ENCODE measurements around the gene WDR74. TPM values are rescaled to one million over a fixed set of nuclear protein-coding genes. Genes with fewer than 3 reads are reported as not detected.
A peak's percentile ranks its signal among the peaks of the same experiment; 100 is the strongest.

The WDR74 gene
- total and polyA plus RNA-seq, 2 of the 13 experiments (the other 11 are each of a cell fraction or from before 2014, with no cell fraction given), result 77.0 to 83.3 TPM

- no peak for TF ChIP-seq GRHL1 (CRISPR knock-in tag; conservative IDR thresholded peaks at IDR 0.05)
- peak in 1 of 2 experiments; percentile 41; a peak in 1 of 4 replicates for TF ChIP-seq REST (IDR thresholded peaks at IDR 0.05; ENCODE audit: borderline replicate concordance in 1 of 2, low read depth in 1 of 2, low read length in 2 of 2)
- peak; percentile 96 for TF ChIP-seq BORCS8-MEF2B (CRISPR knock-in tag; IDR thresholded peaks at IDR 0.05)
- peak; percentile 91 for TF ChIP-seq ZSCAN5A (CRISPR knock-in tag; IDR thresholded peaks at IDR 0.05; ENCODE audit: borderline replicate concordance)
- peak; percentile 41; the same call in 1 of the 2 replicates for TF ChIP-seq RFXANK (CRISPR knock-in tag; IDR thresholded peaks at IDR 0.05)
- no peak for TF ChIP-seq HHEX (CRISPR knock-in tag; IDR thresholded peaks at IDR 0.05)
- TF ChIP-seq CBX5 (CRISPR knock-in tag; IDR thresholded peaks at IDR 0.05; ENCODE audit: borderline replicate concordance), result peak; percentile 71; the same call in 1 of the 2 replicates
- peak; percentile 82 for TF ChIP-seq RXRA (CRISPR knock-in tag; IDR thresholded peaks at IDR 0.05)
- TF ChIP-seq SALL1 (CRISPR knock-in tag; IDR thresholded peaks at IDR 0.05), result peak; percentile 88
- 0 out of 2 replicates have a peak, but pooled peaks have one; percentile 62 for TF ChIP-seq NFKBIZ (CRISPR knock-in tag; IDR thresholded peaks at IDR 0.05)
- TF ChIP-seq ETS1 (CRISPR knock-in tag; IDR thresholded peaks at IDR 0.05), result 0 out of 2 replicates have a peak, but pooled peaks have one; percentile 44
- TF ChIP-seq SOX6 (IDR thresholded peaks at IDR 0.05), result no peak
- peak; percentile 74 for TF ChIP-seq SOX6 (CRISPR knock-in tag; IDR thresholded peaks at IDR 0.05)
- TF ChIP-seq PBX2 (CRISPR knock-in tag; IDR thresholded peaks at IDR 0.05), result no peak
- 0 out of 2 replicates have a peak, but pooled peaks have one; percentile 69 for TF ChIP-seq ZNF234 (CRISPR knock-in tag; conservative IDR thresholded peaks at IDR 0.05)
- TF ChIP-seq ZNF143 (CRISPR knock-in tag; IDR thresholded peaks at IDR 0.05), result peak; percentile 64; the same call in 1 of the 2 replicates
- no peak; the same call in 1 of the 2 replicates for TF ChIP-seq ZBTB20 (CRISPR knock-in tag; IDR thresholded peaks at IDR 0.05; ENCODE audit: borderline replicate concordance, low read depth)
- TF ChIP-seq MIER2 (CRISPR knock-in tag; IDR thresholded peaks at IDR 0.05), result peak; percentile 25; the same call in 1 of the 2 replicates
- TF ChIP-seq RFXAP (CRISPR knock-in tag; IDR thresholded peaks at IDR 0.05; ENCODE audit: borderline replicate concordance), result no peak
- peak; percentile 72; the same call in 1 of the 2 replicates for TF ChIP-seq ZNF766 (CRISPR knock-in tag; IDR thresholded peaks at IDR 0.05; ENCODE audit: borderline replicate concordance)
- TF ChIP-seq MTF2 (CRISPR knock-in tag; IDR thresholded peaks at IDR 0.05; ENCODE audit: borderline replicate concordance), result 0 out of 2 replicates have a peak, but pooled peaks have one; percentile 84
Measured at GRCh38 chr11:62787005-62787759, 52.2 kb downstream of the WDR74 start, which contains the start of gene TMEM179B (continued).

All from HepG2 (cell line).